ENCODE measurements around the gene RABL6.
"Not testable (repeated sequence)": the region's sequence is repeated elsewhere in the genome, so short reads cannot be mapped to it uniquely, and the experiment has no call there.

RABL6 gene

GRCh38 chr9:136807281-136808074 is at the start of gene RABL6:
TSS of gene RABL6 (plus strand) at chr9:136807948. CDS start at chr9:136808197, 249 bp downstream.
- peak; percentile 58 to 67 for DNase-seq (ENCODE audit: low read depth in 2 of 2)

- no peak for DNase-seq (ENCODE audit: low read depth in 2 of 2)
These were observed 48.7 kb upstream of the RABL6 start for GRCh38 chr9:136759001-136759400.

GRCh38 chr9:136759436-136760325 is 48.1 kb upstream of the RABL6 start:
- DNase-seq (ENCODE audit: low read depth in 2 of 2): no peak

- no peak for DNase-seq (ENCODE audit: low read depth in 2 of 2)
These were observed 47.3 kb upstream of the RABL6 start for GRCh38 chr9:136760424-136760823.

- not testable (repeated sequence) for DNase-seq (ENCODE audit: low read depth in 2 of 2)
These were observed 46.8 kb upstream of the RABL6 start for GRCh38 chr9:136760834-136761544.

- DNase-seq (ENCODE audit: low read depth in 2 of 2): no peak
These were observed 46.2 kb upstream of the RABL6 start for GRCh38 chr9:136761545-136761981.

- no peak for DNase-seq (ENCODE audit: low read depth in 2 of 2)
These were observed 45.5 kb upstream of the RABL6 start for GRCh38 chr9:136762221-136762691.

- DNase-seq (ENCODE audit: low read depth in 2 of 2): peak in 1 of 2 donors; percentile 34
These were observed 44.7 kb upstream of the RABL6 start for GRCh38 chr9:136762915-136763648.

GRCh38 chr9:136763649-136764035 is 44.1 kb upstream of the RABL6 start:
- no peak for DNase-seq (ENCODE audit: low read depth in 2 of 2)

- no peak for DNase-seq (ENCODE audit: low read depth in 2 of 2)
These were observed 43.4 kb upstream of the RABL6 start, which contains the start of gene LCN15 for GRCh38 chr9:136764301-136764891. TSS of gene LCN15 (minus strand) at chr9:136764518. CDS start at chr9:136764488, 30 bp downstream.

- DNase-seq (ENCODE audit: low read depth in 2 of 2): no peak
These were observed 42.7 kb upstream of the RABL6 start for GRCh38 chr9:136765041-136765440.

- not testable (repeated sequence) for DNase-seq (ENCODE audit: low read depth in 2 of 2)
These were observed 41.9 kb upstream of the RABL6 start for GRCh38 chr9:136765745-136766409.

GRCh38 chr9:136766410-136767120 is 41.2 kb upstream of the RABL6 start:
- peak in 1 of 2 donors; percentile 23 for DNase-seq (ENCODE audit: low read depth in 2 of 2)

GRCh38 chr9:136769710-136770191 is 38.0 kb upstream of the RABL6 start:
- no peak for DNase-seq (ENCODE audit: low read depth in 2 of 2)

GRCh38 chr9:136771907-136772415 is 35.8 kb upstream of the RABL6 start:
- DNase-seq (ENCODE audit: low read depth in 2 of 2): no peak

- no peak for DNase-seq (ENCODE audit: low read depth in 2 of 2)
These were observed 34.2 kb upstream of the RABL6 start for GRCh38 chr9:136773386-136774044.

GRCh38 chr9:136774416-136775045 is 33.2 kb upstream of the RABL6 start:
- no peak for DNase-seq (ENCODE audit: low read depth in 2 of 2)

- DNase-seq (ENCODE audit: low read depth in 2 of 2): no peak
These were observed 32.6 kb upstream of the RABL6 start for GRCh38 chr9:136775191-136775590.

All from stimulated activated CD4-positive, alpha-beta T cell treated with anti-CD3 and anti-CD28 coated beads, Interleukin-1b, Interleukin-23, amount 100 ng/mL, for 1 hour (primary cell).